Measurements from ENCODE around the gene MCU. TPM values are rescaled to one million over a fixed set of nuclear protein-coding genes. Genes with fewer than 3 reads are reported as not detected.

The MCU gene
- total and polyA plus RNA-seq, 2 donors (not counting 1 experiment from before 2014, with no cell fraction given): 40.5 to 77.1 TPM

DNA sequence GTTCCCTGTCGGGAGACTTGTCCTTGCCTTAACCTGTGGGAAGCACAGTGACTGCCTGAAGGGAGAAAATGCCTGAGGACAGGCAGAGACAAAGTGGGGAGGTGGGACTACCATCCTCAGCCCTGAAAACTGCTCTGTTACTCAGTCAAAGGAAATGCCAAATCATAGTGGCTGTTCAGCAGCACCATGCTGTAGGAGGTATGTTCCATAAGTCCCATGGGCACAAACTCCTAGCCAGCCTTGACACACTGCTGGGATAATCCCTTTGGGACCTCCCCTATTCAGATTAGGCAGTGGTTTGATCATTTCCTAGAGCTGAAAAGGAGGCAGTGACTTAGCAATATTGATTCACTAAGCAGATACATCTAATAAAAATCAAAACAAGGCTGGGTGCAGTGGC, 80.1 kb downstream of the MCU start:
- peaks cover 9% of the 10 kb centered on the region for H3K79me2 ChIP-seq (ENCODE audit: control insufficient read depth, insufficient read depth, low read length)
- DNase-seq (ENCODE audit: low read depth in 2 of 2): no peak
- no peaks in the 10 kb centered on the region for H3K9me3 ChIP-seq (ENCODE audit: control insufficient read depth, insufficient read depth, low read depth, low read length)
- TF ChIP-seq EZH2 (IDR thresholded peaks at IDR 0.05; ENCODE audit: low read length, missing control alignments): no peak
- TF ChIP-seq, protein P1, sequence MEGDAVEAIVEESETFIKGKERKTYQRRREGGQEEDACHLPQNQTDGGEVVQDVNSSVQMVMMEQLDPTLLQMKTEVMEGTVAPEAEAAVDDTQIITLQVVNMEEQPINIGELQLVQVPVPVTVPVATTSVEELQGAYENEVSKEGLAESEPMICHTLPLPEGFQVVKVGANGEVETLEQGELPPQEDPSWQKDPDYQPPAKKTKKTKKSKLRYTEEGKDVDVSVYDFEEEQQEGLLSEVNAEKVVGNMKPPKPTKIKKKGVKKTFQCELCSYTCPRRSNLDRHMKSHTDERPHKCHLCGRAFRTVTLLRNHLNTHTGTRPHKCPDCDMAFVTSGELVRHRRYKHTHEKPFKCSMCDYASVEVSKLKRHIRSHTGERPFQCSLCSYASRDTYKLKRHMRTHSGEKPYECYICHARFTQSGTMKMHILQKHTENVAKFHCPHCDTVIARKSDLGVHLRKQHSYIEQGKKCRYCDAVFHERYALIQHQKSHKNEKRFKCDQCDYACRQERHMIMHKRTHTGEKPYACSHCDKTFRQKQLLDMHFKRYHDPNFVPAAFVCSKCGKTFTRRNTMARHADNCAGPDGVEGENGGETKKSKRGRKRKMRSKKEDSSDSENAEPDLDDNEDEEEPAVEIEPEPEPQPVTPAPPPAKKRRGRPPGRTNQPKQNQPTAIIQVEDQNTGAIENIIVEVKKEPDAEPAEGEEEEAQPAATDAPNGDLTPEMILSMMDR (conservative IDR thresholded peaks at IDR 0.05 in 1 of 2, IDR thresholded peaks at IDR 0.05 in 1 of 2; ENCODE audit: low read depth in 1 of 2, low read length in 2 of 2): no peak
- H3K27ac ChIP-seq (ENCODE audit: insufficient read depth, low read length): no peak overlapping the region
- H3K4me3 ChIP-seq (replicated peaks in 1 of 4; ENCODE audit: control extremely low read depth in 1 of 4, insufficient read depth in 1 of 4, low read depth in 3 of 4, low read length in 4 of 4): no peak overlapping the region
- no peaks in the 10 kb centered on the region for H3K4me1 ChIP-seq (ENCODE audit: control insufficient read depth, extremely low read depth, insufficient read depth, low read length)
- no peak overlapping the region for H3K9ac ChIP-seq (ENCODE audit: insufficient read depth, low read length)
- H3K27me3 ChIP-seq (ENCODE audit: control insufficient read depth, insufficient read depth, low read length): no peaks in the 10 kb centered on the region
- no peak overlapping the region for H3K4me2 ChIP-seq (ENCODE audit: extremely low read depth, insufficient read depth, low read length)
- H3K36me3 ChIP-seq (ENCODE audit: control insufficient read depth, insufficient read depth, low read length): no peaks in the 10 kb centered on the region
- H4K20me1 ChIP-seq (ENCODE audit: control insufficient read depth, extremely low read depth, insufficient read depth, low read length): no peaks in the 10 kb centered on the region
- no peak overlapping the region for H2AFZ ChIP-seq (ENCODE audit: low read length)

- Histone ChIP-seq H4K20me1 (ENCODE audit: control insufficient read depth, extremely low read depth, insufficient read depth, low read length) (no peaks in the 10 kb centered on the region), H3K79me2 (ENCODE audit: control insufficient read depth, insufficient read depth, low read length) (no peaks in the 10 kb centered on the region), H3K36me3 (ENCODE audit: control insufficient read depth, insufficient read depth, low read length) (no peaks in the 10 kb centered on the region), H3K9ac (ENCODE audit: insufficient read depth, low read length) (no peak overlapping the region), H2AFZ (ENCODE audit: low read length) (no peak overlapping the region), H3K4me3 (replicated peaks in 1 of 4; ENCODE audit: control extremely low read depth in 1 of 4, insufficient read depth in 1 of 4, low read depth in 3 of 4, low read length in 4 of 4) (no peak overlapping the region), H3K27me3 (ENCODE audit: control insufficient read depth, insufficient read depth, low read length) (no peaks in the 10 kb centered on the region), H3K4me1 (ENCODE audit: control insufficient read depth, extremely low read depth, insufficient read depth, low read length) (peaks cover 11% of the 10 kb centered on the region), H3K9me3 (ENCODE audit: control insufficient read depth, insufficient read depth, low read depth, low read length) (no peaks in the 10 kb centered on the region), H3K27ac (ENCODE audit: insufficient read depth, low read length) (no peak overlapping the region), H3K4me2 (ENCODE audit: extremely low read depth, insufficient read depth, low read length) (no peak overlapping the region)
- DNase-seq (ENCODE audit: low read depth in 2 of 2): no peak
- TF ChIP-seq, protein P1 (conservative IDR thresholded peaks at IDR 0.05 in 1 of 2, IDR thresholded peaks at IDR 0.05 in 1 of 2; ENCODE audit: low read depth in 1 of 2, low read length in 2 of 2): no peak
- TF ChIP-seq EZH2 (IDR thresholded peaks at IDR 0.05; ENCODE audit: low read length, missing control alignments): no peak
Measured at GRCh38 chr10:72779874-72780273, 87.9 kb downstream of the MCU start.

GRCh38 chr10:72782649-72783330, 90.8 kb downstream of the MCU start:
- Histone ChIP-seq H3K27me3 (ENCODE audit: control insufficient read depth, insufficient read depth, low read length) (no peaks in the 10 kb centered on the region), H3K9ac (ENCODE audit: insufficient read depth, low read length) (no peak overlapping the region), H2AFZ (ENCODE audit: low read length) (no peak overlapping the region), H3K27ac (ENCODE audit: insufficient read depth, low read length) (no peak overlapping the region), H3K4me1 (ENCODE audit: control insufficient read depth, extremely low read depth, insufficient read depth, low read length) (peaks cover 14% of the 10 kb centered on the region), H3K36me3 (ENCODE audit: control insufficient read depth, insufficient read depth, low read length) (no peaks in the 10 kb centered on the region), H3K4me2 (ENCODE audit: extremely low read depth, insufficient read depth, low read length) (peak overlapping the region; percentile 19), H3K9me3 (ENCODE audit: control insufficient read depth, insufficient read depth, low read depth, low read length) (no peaks in the 10 kb centered on the region), H3K4me3 (replicated peaks in 1 of 4; ENCODE audit: control extremely low read depth in 1 of 4, insufficient read depth in 1 of 4, low read depth in 3 of 4, low read length in 4 of 4) (no peak overlapping the region), H3K79me2 (ENCODE audit: control insufficient read depth, insufficient read depth, low read length) (peaks cover 5% of the 10 kb centered on the region), H4K20me1 (ENCODE audit: control insufficient read depth, extremely low read depth, insufficient read depth, low read length) (no peaks in the 10 kb centered on the region)
- TF ChIP-seq, protein P1 (conservative IDR thresholded peaks at IDR 0.05 in 1 of 2, IDR thresholded peaks at IDR 0.05 in 1 of 2; ENCODE audit: low read depth in 1 of 2, low read length in 2 of 2): no peak
- TF ChIP-seq EZH2 (IDR thresholded peaks at IDR 0.05; ENCODE audit: low read length, missing control alignments): no peak
- no peak for DNase-seq (ENCODE audit: low read depth in 2 of 2)

All from fibroblast of lung (primary cell).